Colonic mucosa (tissue), 4 donors: ENCODE results near the gene NEK10. TPM values are rescaled to one million over a fixed set of nuclear protein-coding genes. Genes with fewer than 3 reads are reported as not detected.

Experiments used
- DNase-seq: peaks from one replicate; pipeline ENCODE4 v3.0.0-alpha.2; 2020
- H3K27ac ChIP-seq: fragments of 200-600 bp; one replicate; pipeline ENCODE4 v1.8.0; 2021
- H3K27me3 ChIP-seq: fragments of 200-600 bp; one replicate; pipeline ENCODE4 v1.8.0; 2021
- H3K36me3 ChIP-seq: fragments of 200-600 bp; one replicate; pipeline ENCODE4 v1.8.0; 2021
- H3K4me1 ChIP-seq: fragments of 200-600 bp; one replicate; pipeline ENCODE4 v1.8.0; 2021; ENCODE audit warnings: mild to moderate bottlenecking
- H3K4me3 ChIP-seq: fragments of 200-600 bp; one replicate; pipeline ENCODE4 v1.8.0; 2021
- H3K9ac ChIP-seq, 2 donors: one replicate each; pipeline ENCODE4 v1.7.0; 2013; ENCODE audit warnings: control low read depth in 2 of 2, low read depth in 2 of 2, low read length in 2 of 2
- H3K9me3 ChIP-seq: fragments of 200-600 bp; one replicate; pipeline ENCODE4 v1.8.0; 2021
- intact Hi-C: fragments of 100-400 bp; cut with DNase I; formaldehyde crosslinking; loops from one replicate; pipeline ENCODE4 v1.14.1; 2022
- total RNA-seq, 2 donors: library from RNA; stranded (reverse); fragmentation: NEBNext Ultra II Directional in 1 of 2; extraction: Animal tissue kit (Norgen Biotek cat#: 25700) in 1 of 2; gene quantifications; one replicate each; pipeline ENCODE4 v1.2.1, GENCODE V29; 2021
- TF ChIP-seq, protein P1 (sequence below): fragments of 200-600 bp; IDR thresholded peaks from one replicate; pipeline ENCODE4 v1.8.0; 2022; ENCODE audit warnings: antibody characterized with exemption, mild to moderate bottlenecking
- donor health status: healthy.
- donor health status: DM: no; HTN: no; CAD: no.
- donor health status: DM: no; HTN: no; CAD: no.

The NEK10 gene
- total RNA-seq, 2 donors from 2014 or later = 0.67 to 0.88 TPM

DNA sequence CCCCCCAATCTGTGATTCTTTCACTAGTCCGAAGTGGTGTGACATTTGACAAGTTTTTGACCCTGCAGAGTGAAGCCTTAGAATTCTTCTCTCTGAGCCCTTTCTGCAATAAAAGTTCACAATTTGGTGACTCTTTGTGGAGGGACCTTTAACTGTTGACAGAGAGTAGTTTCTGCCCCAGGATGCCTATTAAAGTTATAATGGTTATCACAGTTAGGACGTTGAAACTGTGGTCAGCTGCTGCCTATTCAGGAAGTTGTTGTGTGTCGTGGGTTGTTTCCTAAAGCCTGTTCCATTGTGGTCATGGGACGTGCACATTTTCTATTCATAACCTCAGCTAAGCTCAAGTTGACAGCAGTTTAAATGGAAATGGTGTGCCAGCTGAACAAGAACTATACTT lies 274.5 kb downstream of the NEK10 start:
- no peaks in the 10 kb centered on the region for H3K4me1 ChIP-seq
- no peaks in the 10 kb centered on the region for H3K27me3 ChIP-seq
- intact Hi-C loops = no loop called here
- H3K36me3 ChIP-seq = no peaks in the 10 kb centered on the region
- H3K4me3 ChIP-seq = no peak overlapping the region
- TF ChIP-seq, protein P1, sequence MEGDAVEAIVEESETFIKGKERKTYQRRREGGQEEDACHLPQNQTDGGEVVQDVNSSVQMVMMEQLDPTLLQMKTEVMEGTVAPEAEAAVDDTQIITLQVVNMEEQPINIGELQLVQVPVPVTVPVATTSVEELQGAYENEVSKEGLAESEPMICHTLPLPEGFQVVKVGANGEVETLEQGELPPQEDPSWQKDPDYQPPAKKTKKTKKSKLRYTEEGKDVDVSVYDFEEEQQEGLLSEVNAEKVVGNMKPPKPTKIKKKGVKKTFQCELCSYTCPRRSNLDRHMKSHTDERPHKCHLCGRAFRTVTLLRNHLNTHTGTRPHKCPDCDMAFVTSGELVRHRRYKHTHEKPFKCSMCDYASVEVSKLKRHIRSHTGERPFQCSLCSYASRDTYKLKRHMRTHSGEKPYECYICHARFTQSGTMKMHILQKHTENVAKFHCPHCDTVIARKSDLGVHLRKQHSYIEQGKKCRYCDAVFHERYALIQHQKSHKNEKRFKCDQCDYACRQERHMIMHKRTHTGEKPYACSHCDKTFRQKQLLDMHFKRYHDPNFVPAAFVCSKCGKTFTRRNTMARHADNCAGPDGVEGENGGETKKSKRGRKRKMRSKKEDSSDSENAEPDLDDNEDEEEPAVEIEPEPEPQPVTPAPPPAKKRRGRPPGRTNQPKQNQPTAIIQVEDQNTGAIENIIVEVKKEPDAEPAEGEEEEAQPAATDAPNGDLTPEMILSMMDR = no peak
- H3K27ac ChIP-seq = no peak overlapping the region
- no peaks in the 10 kb centered on the region for H3K9me3 ChIP-seq
- no peak for DNase-seq
- H3K9ac ChIP-seq = no peak overlapping the region

DNA sequence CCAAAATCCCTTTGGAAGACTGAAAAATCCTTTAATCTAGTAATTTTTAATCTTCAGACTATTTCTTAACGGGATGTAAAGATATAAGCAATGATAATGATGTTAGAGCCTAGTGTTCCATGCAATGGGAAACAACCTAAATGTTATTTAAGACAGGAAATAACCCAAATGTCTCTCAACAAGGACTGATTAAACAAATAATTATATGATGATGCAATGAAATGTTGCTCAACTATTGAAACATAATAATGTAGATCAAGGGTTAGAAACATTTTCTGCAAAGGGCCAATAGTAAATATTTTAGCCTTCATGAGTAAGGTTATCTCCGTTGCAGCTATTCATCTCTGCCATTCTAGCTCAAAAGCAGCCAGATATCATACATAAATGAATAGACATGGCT lies 275.4 kb downstream of the NEK10 start:
- H3K4me1 ChIP-seq = no peaks in the 10 kb centered on the region
- DNase-seq = no peak
- H3K36me3 ChIP-seq = no peaks in the 10 kb centered on the region
- H3K4me3 ChIP-seq = no peak overlapping the region
- H3K9me3 ChIP-seq = no peaks in the 10 kb centered on the region
- H3K9ac ChIP-seq = no peak overlapping the region
- no peaks in the 10 kb centered on the region for H3K27me3 ChIP-seq
- intact Hi-C loops = no loop called here
- TF ChIP-seq, protein P1 = no peak
- no peak overlapping the region for H3K27ac ChIP-seq

DNA sequence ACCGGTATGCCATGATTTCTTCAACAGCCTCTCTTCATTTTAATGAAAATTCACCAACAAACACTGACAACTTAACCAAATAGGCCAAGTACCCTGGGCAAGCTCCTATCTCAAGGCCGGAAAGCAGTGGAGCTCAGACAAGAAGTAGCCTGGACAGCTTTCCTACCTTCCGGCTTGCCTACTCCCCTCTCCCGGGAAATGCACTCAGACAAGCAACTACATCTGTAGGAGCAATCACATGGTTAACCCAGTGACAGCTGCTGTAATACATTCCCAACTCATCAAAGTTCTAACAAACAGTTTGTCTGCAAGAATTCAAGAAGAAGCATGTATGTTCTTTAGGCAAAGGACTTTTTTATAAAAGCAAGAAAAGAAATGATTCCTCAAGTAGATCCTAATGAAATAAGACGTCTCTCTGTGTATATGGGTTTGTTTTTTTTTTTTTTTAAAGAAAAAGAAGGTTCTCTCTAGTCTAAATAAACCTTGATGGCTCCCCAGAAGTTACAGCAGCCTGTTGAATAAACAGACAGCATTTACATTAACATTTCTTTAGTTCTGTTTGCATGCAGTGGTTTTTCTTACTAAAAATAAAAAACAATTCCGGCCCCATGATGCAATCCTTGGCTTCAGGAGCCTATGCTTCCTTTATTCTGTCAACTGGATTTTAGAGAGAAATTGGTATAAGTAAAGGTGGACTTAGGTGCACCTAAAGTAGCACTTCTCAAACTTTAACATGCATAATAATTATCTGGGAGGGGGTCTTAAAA lies 278.7 kb downstream of the NEK10 start:
- no peaks in the 10 kb centered on the region for H3K36me3 ChIP-seq

DNA sequence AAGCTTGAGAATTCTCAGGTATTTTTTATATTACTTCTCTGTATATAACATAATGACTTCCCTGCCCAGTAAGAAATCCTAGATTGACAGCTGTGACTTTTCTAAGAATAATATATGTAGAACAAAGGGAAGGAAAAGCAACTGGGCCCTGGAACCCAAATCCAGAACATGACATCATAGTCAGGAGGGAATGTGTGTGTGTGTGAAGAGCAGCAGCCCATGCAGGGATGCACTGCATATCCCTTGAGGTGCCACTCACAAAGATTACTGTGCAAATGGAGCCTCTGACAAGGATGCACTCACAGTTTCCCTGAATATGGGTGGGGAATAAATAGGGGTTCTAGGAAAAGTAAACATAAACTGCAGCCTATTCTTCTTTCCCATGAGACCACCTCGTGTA lies 279.5 kb downstream of the NEK10 start:
- Histone ChIP-seq H3K4me3 (no peak overlapping the region), H3K36me3 (no peaks in the 10 kb centered on the region), H3K27me3 (no peaks in the 10 kb centered on the region), H3K9ac (no peak overlapping the region), H3K4me1 (no peaks in the 10 kb centered on the region), H3K27ac (peak overlapping the region; percentile 28), H3K9me3 (no peaks in the 10 kb centered on the region)
- TF ChIP-seq, protein P1 = no peak
- intact Hi-C loops = no loop called here
- no peak for DNase-seq

More for the DNA sequence above, 278.7 kb downstream of the NEK10 start:
- TF ChIP-seq, protein P1 = no peak
- Histone ChIP-seq H3K4me3 (no peak overlapping the region), H3K4me1 (no peaks in the 10 kb centered on the region), H3K9me3 (no peaks in the 10 kb centered on the region), H3K27ac (peak overlapping the region; percentile 28), H3K27me3 (no peaks in the 10 kb centered on the region), H3K9ac (no peak overlapping the region)
- no peak for DNase-seq
- intact Hi-C loops = no loop called here

DNA sequence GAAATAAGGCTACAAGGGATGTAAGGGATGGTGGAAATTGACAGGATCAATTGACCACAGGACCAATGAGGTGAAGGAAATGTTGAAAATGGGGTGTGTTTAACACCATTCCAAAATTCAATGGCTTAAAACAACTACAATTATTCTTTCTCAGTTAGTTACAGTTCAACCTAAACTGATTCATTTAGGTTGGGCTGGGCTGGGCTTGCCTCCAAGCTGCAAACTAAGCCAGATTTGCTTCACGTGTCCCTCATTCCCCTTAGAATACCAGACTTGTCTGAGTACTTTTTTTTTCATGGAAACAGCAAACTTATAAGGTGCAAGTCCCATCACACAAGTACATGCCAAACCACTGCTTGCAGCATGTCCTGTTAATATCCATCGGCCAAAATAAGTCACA lies 280.1 kb downstream of the NEK10 start:
- Histone ChIP-seq H3K27ac (no peak overlapping the region), H3K4me3 (no peak overlapping the region), H3K9ac (no peak overlapping the region), H3K4me1 (no peaks in the 10 kb centered on the region), H3K9me3 (no peaks in the 10 kb centered on the region), H3K36me3 (no peaks in the 10 kb centered on the region), H3K27me3 (no peaks in the 10 kb centered on the region)
- intact Hi-C loops = no loop called here
- TF ChIP-seq, protein P1 = no peak
- DNase-seq = peak; percentile 43
